EL (cell line): ENCODE data around the gene CUEDC1.

Experiments used
- DNase-seq: peaks from one replicate; pipeline ENCODE4 v3.0.0-alpha.2; 2016

CUEDC1 gene

GRCh38 chr17:57957120-57957850, 2.1 kb upstream of the CUEDC1 start:
- DNase-seq: no peak

GRCh38 chr17:57956291-57957119, 1.3 kb upstream of the CUEDC1 start:
- no peak for DNase-seq

DNA sequence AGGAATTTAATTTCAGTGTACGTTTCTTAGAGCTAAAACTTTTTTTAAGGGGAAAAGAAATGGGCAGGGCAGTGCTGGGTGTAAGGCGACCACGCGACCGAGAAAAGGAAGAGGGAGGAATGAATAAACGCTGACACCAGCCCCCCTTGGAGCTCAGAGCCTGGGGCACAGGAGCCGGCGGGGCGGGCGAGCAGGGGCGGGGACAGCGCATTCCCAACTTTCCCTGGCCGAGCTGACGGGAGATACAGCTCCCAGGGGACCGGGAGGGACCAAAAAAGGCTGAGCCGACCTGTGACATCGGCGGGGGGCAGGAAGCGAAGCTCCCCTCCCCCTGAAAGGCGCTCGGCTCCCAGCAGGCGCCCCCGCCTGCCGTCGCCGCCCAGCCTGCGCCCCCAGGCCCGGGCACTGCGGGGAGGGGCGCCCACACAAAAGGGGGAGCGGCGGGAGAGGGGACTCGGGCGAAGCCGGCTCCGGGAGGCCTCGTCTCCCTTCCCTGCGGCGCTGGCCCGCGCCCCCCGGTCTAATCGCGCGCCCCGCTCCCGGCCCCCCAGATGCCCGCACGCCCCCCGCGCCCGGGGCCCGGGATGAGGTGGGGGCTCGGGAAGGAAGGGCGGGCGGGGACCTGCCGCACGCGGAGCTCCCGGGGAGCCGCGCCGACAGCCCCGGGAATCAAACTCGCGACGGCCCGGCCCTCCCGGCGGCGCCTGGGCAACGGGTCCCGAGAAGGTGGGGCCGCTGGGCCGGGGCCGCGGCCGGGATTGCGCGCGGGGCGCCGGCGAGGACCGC, 622 bp downstream of the CUEDC1 start:
- peak; percentile 84 for DNase-seq

DNA sequence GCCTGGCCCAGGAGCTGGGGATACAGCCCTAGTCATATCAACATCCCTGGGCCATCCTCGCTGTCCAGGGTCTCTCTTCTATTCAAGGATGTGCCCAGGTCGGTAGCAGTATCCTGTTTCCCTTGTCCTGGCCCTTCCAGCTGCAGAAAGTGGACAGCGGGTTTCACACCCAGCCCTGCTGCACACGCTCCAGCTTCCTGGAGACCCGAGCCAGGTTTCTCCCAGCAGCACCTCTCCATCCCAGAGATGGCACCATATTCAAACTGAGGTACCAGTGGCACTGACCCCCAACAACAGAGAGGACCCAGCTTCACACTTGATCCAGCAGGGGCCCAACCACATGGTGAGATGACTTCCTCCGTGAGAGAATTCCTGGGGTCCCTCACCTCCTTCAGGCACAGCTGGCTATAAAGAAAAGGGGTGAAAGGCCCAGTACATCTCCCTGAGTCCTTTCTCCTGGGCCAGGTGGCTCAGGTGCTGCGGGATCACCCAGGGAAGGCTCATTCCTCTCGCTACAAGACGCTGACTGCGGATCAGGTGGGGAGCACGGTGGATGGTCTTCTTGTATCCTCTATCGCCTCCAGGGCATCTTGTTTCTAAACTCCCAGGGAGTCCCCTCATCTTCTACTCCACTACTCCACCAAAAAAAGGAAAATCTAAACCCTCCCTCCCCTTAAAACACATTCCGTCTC, 1.4 kb downstream of the CUEDC1 start:
- DNase-seq: no peak

DNA sequence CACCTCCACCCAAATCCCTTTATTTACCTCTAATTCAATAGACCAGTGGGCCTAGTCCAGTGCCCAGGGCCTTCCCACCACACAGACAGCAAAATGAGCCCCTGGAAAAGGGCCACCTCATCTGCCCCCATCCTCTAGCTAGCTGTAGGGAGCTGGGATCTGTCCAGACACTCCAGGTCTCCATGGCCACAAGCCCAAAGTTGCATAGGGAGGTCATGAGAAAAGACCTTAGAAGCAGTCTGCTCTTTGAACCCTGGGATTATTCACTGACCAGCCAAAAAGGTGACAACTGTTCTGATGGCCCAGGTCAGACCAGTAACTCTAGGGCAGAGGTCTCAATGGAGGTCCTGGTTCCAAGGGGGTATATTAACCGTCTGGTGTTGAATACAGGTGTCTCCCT, 2.0 kb downstream of the CUEDC1 start:
- no peak for DNase-seq

- peak; percentile 29 for DNase-seq
Measured at GRCh38 chr17:57949649-57950048, 5.6 kb downstream of the CUEDC1 start.

- DNase-seq: peak; percentile 98
Measured at GRCh38 chr17:57948555-57949420, 6.4 kb downstream of the CUEDC1 start.

GRCh38 chr17:57948169-57948554, 7.0 kb downstream of the CUEDC1 start:
- no peak for DNase-seq

- no peak for DNase-seq
Measured at GRCh38 chr17:57947369-57947768, 7.8 kb downstream of the CUEDC1 start.

DNA sequence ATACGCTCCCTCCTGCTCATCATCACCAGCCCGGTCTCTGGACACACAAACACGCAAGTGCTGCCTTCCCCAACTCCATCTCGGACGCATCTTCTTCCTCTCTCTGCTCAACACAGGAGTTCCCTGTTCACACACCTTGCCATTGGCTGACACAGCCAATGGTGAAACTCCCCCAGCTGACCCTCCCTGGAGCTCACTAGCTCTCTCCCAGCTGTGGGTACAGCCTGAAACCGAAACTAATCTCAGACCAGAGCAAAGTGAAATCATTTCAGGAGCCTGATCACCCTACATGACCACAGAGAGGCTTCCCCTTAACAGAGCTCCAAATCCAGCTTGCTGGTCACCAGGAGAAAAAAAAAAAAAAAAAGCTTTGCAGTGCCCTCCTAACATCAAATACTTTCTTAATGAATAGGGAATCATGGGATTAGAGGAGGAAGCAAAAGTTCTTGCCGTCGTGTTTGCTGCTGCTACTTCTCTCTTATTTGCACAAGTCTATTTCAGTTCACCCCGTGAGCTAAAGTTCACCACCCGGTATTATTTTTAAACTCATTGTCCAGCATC, 8.3 kb downstream of the CUEDC1 start:
- DNase-seq: peak; percentile 83

DNA sequence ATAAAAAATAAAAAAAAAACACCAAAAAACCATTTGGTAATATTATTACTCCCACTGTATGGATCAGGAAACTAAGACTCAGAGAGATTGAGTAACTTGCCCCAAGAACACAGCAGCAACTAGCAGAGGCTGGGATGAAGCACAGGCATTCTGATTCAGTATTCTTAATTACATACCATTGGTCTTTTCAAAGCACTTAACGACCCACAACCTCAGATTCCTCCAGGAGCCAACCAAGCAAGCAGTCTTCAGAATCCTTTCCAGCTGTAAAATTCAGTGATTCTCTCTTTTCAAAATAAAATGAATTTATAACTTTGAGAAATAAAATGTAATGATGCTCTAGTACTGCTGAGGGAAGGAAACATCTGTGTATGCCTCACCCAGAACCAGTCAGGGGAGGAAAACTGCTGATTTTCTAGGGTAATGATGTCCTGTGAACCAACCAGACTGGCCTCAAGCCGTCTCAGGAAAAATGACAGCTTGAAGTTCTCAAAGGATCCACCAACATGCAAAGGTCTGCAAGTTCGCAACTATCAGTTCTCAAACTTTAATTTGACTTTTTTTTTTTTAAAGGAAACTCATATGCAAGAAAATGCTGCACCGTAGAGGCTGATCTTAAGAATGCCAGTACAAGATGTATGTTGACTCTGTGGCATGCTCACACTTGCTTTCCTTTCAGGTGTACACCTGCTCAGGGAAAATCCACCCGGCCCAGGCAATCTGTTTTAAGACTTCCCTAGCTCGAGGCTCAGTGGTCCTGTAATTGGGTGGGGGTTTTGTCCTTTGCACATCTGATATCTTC, 9.0 kb downstream of the CUEDC1 start:
- peak; percentile 59 for DNase-seq

DNA sequence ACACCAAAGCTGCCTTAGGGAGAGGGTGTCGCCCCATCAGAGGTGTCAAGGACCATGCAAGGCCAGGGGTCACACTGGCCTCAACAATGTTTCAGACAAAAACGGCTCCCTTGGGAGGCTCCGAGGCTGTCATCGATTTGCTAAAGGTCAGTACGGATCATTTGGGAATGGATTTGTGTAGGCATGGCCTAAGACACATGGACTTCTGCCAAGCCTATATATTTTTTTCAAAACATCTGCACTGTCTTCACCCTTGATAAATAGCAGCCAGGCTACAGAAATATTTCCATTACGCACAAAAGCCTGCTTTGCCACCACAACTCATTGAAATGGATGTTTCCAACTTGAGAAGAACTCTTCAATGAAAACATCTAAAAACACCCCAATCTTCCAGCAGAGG, 10.3 kb downstream of the CUEDC1 start:
- DNase-seq: no peak

- no peak for DNase-seq
Measured at GRCh38 chr17:57943645-57944044, 11.6 kb downstream of the CUEDC1 start.

DNA sequence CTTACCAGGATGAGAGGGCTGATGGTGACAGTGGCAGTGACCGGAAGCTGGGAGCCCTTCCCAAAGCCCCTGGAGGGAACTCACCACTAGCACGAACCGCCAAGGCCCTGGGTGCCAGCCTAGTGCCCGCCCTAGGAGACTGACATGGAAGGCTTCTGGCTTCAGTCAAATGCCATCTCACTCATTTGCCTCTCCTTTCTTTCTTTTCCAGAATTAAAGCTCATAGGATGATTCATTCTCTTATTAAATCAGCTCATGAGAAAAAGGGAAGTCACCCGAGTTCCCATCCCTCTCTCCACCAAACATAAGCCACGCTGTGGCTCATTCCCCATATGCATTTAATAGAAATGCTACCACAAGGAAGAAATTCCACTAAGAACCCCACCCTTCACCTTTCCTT, 12.1 kb downstream of the CUEDC1 start:
- peak; percentile 58 for DNase-seq

DNA sequence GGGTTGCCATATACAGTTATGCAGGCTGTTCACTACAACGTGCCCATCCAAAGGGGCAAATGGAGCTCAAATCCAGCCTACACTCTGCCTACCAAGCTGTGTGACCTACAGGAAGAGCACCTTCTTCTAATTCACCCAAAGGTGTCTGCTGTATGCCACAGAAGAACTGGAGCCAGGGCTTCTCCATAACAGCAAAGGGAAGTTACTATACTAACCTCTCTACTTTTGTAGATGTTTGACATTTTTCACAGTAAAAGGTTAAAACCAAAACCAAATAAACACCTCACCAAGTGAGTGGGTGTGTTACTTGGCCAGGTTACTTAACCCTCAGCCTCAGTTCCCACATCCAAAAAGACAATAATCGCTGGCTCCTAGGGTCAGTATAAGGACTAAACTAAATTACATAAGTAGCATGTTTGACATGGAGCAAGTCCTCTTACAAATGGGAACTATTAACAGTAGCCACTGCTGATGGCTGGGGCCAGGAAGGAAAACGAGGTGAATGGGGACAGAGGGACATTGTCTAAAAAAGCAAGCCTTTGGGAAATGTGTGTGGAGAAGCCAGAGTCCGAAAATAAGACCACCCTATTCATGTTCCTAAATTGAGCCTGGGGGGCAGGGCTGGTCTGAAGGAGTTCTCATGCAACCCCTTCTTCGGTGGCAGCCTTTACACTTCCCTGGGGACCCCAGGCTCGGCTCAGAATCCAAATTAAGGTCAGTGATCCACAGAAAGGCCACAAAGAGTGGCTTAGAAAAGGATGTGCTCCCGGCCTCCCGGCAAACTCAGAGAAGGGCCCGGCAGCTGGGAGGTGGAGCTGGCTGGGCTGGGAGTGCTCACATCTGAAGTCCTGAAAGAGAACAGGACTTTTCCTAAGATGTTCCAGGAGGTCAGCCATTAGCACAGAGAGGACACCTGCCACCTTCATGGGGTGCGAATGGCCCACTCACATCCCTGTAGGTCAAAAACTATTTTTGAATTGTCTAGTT, 13.5 kb downstream of the CUEDC1 start:
- DNase-seq: no peak

DNA sequence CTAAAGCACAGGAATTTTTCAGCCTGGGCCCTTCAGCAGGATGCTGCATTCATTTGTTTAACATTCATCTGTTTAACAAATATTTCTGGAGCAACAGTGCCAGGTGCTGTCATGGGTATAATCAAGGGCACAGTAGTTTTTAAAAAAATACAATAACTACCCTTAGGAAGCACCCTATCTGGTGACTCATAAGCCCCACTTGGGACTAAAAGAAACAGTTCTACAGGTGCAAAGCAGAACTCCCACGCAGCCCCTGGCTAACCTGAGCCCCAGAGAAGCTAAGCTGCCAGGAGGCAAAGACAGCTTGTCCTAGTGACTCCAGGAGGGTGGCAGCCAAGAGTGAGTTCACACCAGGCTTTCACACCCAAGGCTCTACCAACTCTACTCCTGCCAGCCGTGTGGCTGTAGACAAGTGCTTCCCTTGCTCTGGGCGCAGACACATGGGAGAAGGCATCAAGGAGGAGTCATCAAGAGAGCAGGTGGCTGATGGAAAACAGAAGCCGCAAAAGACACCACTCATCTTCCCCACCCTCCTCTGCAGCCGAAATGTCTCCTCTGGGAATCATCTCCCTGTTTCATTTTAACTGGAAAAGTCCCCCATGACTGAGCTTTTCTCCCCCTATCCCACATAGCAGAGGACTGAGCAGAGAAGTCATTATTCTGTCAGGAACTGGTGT, 14.4 kb downstream of the CUEDC1 start:
- no peak for DNase-seq

DNA sequence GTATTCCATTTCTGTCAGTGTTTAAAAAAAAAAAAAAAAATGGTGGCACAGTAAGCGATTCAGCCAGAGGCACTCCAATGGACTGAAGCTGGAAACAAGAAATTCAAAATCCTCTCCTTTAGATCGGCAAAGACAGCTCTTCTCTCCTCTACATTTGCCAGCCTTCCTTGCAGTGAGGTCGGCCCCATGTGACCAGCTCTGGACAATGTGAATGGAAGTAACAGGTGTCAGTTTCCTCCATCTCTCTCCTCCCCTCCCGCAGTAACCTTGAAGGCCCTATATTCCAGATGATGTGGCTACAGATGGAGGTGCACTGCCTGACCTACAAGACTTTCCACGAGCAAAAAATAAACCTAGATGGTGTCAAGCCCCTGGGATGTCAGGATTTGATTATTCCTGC, 15.0 kb downstream of the CUEDC1 start:
- DNase-seq: no peak

DNA sequence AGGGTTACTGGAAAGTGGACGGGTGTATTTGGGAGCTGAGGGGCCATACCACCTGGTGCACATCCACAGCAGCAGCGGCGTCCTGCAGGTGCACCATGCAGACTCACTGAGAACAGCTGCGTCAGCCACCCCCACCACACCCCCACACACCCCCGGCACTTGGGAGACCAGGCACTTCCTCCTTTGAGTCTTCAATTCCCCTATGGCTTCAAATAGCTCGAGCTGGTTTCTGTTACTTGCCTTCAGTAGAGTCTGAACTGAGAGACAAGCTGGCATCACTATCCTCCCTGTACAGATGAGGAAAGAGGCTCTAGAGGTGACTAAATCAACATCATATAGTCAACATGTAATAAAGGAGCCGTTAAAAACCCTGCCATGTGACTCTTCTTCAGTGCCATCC, 15.4 kb downstream of the CUEDC1 start:
- no peak for DNase-seq

GRCh38 chr17:57938061-57938502, 17.1 kb downstream of the CUEDC1 start:
- no peak for DNase-seq
